HG03457 (cell line): ENCODE data around the gene ANKFN1.

ENCODE experiments used
- ATAC-seq: cut with Tn5 transposase; IDR thresholded peaks from one replicate; pipeline ENCODE4 v1.9.1; 2021; ENCODE audit warnings: moderate number of reproducible peaks; ENCODE audit not compliant: unreplicated experiment

ANKFN1 gene

GRCh38 chr17:56434610-56435009, 281.3 kb downstream of the ANKFN1 start:
- ATAC-seq, result no peak

- no peak for ATAC-seq
Observed at GRCh38 chr17:56436142-56436541, 282.9 kb downstream of the ANKFN1 start.

GRCh38 chr17:56440419-56440818, 287.1 kb downstream of the ANKFN1 start:
- no peak for ATAC-seq

GRCh38 chr17:56441308-56441707, 288.0 kb downstream of the ANKFN1 start:
- no peak for ATAC-seq

- no peak for ATAC-seq
Observed at GRCh38 chr17:56445692-56446411, 292.6 kb downstream of the ANKFN1 start.

GRCh38 chr17:56447171-56447570, 293.9 kb downstream of the ANKFN1 start:
- no peak for ATAC-seq

GRCh38 chr17:56448371-56448770, 295.1 kb downstream of the ANKFN1 start:
- no peak for ATAC-seq

- ATAC-seq, result no peak
Observed at GRCh38 chr17:56449176-56449575, 295.9 kb downstream of the ANKFN1 start.

- no peak for ATAC-seq
Observed at GRCh38 chr17:56451629-56452028, 298.4 kb downstream of the ANKFN1 start.

GRCh38 chr17:56452461-56452860, 299.2 kb downstream of the ANKFN1 start:
- no peak for ATAC-seq

GRCh38 chr17:56457501-56457900, 304.2 kb downstream of the ANKFN1 start:
- ATAC-seq, result no peak

- no peak for ATAC-seq
Observed at GRCh38 chr17:56465886-56466285, 312.6 kb downstream of the ANKFN1 start.

- ATAC-seq, result no peak
Observed at GRCh38 chr17:56468840-56469239, 315.6 kb downstream of the ANKFN1 start.

GRCh38 chr17:56471696-56472095, 318.4 kb downstream of the ANKFN1 start:
- no peak for ATAC-seq

GRCh38 chr17:56475116-56475515, 321.8 kb downstream of the ANKFN1 start:
- ATAC-seq, result no peak

GRCh38 chr17:56478836-56479447, 325.7 kb downstream of the ANKFN1 start:
- no peak for ATAC-seq

- no peak for ATAC-seq
Observed at GRCh38 chr17:56480501-56480900, 327.2 kb downstream of the ANKFN1 start.

GRCh38 chr17:56481659-56482058, 328.4 kb downstream of the ANKFN1 start:
- ATAC-seq, result no peak

GRCh38 chr17:56482229-56482628, 329.0 kb downstream of the ANKFN1 start:
- no peak for ATAC-seq

- no peak for ATAC-seq
Observed at GRCh38 chr17:56486732-56487131, 333.5 kb downstream of the ANKFN1 start.

- no peak for ATAC-seq
Observed at GRCh38 chr17:56488800-56489199, 335.5 kb downstream of the ANKFN1 start.

- no peak for ATAC-seq
Observed at GRCh38 chr17:56489980-56490379, 336.7 kb downstream of the ANKFN1 start.

GRCh38 chr17:56495556-56495955, 342.3 kb downstream of the ANKFN1 start:
- no peak for ATAC-seq
